Testis (tissue), 2 donors: ENCODE results near the gene LTB4R.

Experiments
- CTCF ChIP-seq, 3 experiments: fragments of 450-650 bp in 2 of 3; fragments of 200-600 bp in 1 of 3; sonication (generic) in 1 of 3; IDR thresholded peaks; one replicate each; pipeline ENCODE4 v1.5.1; 2016 to 2019; ENCODE audit warnings: antibody characterized with exemption in 3 of 3, mild to moderate bottlenecking in 2 of 3, moderate library complexity in 1 of 3
- POLR2A ChIP-seq: fragments of 450-650 bp; IDR thresholded peaks from one replicate; pipeline ENCODE4 v1.6.1; 2017; ENCODE audit warnings: antibody characterized with exemption, mild to moderate bottlenecking, moderate library complexity

- TF ChIP-seq CTCF (IDR thresholded peaks at IDR 0.05) (no peak), POLR2A (no peak)
Measured at GRCh38 chr14:24286996-24287395, 24.3 kb upstream of the LTB4R start.
